Natural killer cell (primary cell): ENCODE data around the gene TTC22. TPM values are rescaled to one million over a fixed set of nuclear protein-coding genes. Genes with fewer than 3 reads are reported as not detected.

Experiments
- ATAC-seq, 3 donors: fragments of 150-1000 bp in 2 of 3; fragments of 200-7000 bp in 1 of 3; cut with Tn5 transposase; 1 replicate in 1 of 3; 2 replicates in 2 of 3; pipeline ENCODE4 v1.10.0; 2021; ENCODE audit warnings: mild to moderate bottlenecking in 2 of 3, moderate library complexity in 2 of 3
- DNase-seq, 2 donors: peaks; one replicate each; pipeline versions ENCODE4 v3.0.0 to v3.0.0-alpha.2; 2013 to 2021; ENCODE audit warnings: mixed read lengths in 1 of 2
- H3K27ac ChIP-seq: one replicate; pipeline ENCODE4 v1.5.1; 2013; ENCODE audit warnings: mild to moderate bottlenecking, low read length
- H3K27me3 ChIP-seq: one replicate; pipeline ENCODE4 v1.6.1; 2013; ENCODE audit warnings: low read length; ENCODE audit not compliant: control insufficient read depth, insufficient read depth
- H3K36me3 ChIP-seq: one replicate; pipeline ENCODE4 v1.6.1; 2013; ENCODE audit warnings: low read length; ENCODE audit not compliant: control insufficient read depth, insufficient read depth
- H3K4me1 ChIP-seq: one replicate; pipeline ENCODE4 v1.6.1; 2013; ENCODE audit warnings: low read length; ENCODE audit not compliant: control insufficient read depth, insufficient read depth
- H3K4me3 ChIP-seq: one replicate; pipeline ENCODE4 v1.5.1; 2013; ENCODE audit warnings: low read length
- H3K9me3 ChIP-seq: one replicate; pipeline ENCODE4 v1.6.1; 2013; ENCODE audit warnings: low read length; ENCODE audit not compliant: control insufficient read depth, insufficient read depth
- H3K27ac Mint-ChIP-seq, 2 donors: one replicate each; pipeline ENCODE4 v1.8.0; 2022; ENCODE audit warnings: mild to moderate bottlenecking in 2 of 2, mixed read lengths in 2 of 2, moderate library complexity in 1 of 2
- H3K27me3 Mint-ChIP-seq, 2 donors: one replicate each; pipeline ENCODE4 v1.8.0; 2022; ENCODE audit warnings: low read depth in 2 of 2, mixed read lengths in 2 of 2
- H3K36me3 Mint-ChIP-seq: one replicate; pipeline ENCODE4 v1.8.0; 2022; ENCODE audit warnings: mixed read lengths
- H3K4me1 Mint-ChIP-seq, 2 donors: one replicate each; pipeline ENCODE4 v1.8.0; 2022; ENCODE audit warnings: mixed read lengths in 2 of 2
- H3K4me3 Mint-ChIP-seq: one replicate; pipeline ENCODE4 v1.8.0; 2022; ENCODE audit warnings: mild to moderate bottlenecking, moderate library complexity, mixed read lengths
- H3K9me3 Mint-ChIP-seq, 2 donors: one replicate each; pipeline ENCODE4 v1.8.0; 2022; ENCODE audit warnings: mixed read lengths in 2 of 2
- CTCF ChIP-seq: fragments of 200-600 bp; IDR thresholded peaks from one replicate; pipeline ENCODE4 v1.8.0; 2022; ENCODE audit warnings: antibody characterized with exemption
- WGBS: methylation state at CpG from one replicate; pipeline ENCODE4 v1.1.7; 2013; ENCODE audit warnings: missing lambda C conversion rate; ENCODE audit not compliant: insufficient coverage; 5-methylcytosine and 5-hydroxymethylcytosine counted together
- intact Hi-C: fragments of 100-400 bp; cut with micrococcal nuclease; formaldehyde crosslinking; loops from one replicate; pipeline ENCODE4 v1.14.2; 2022
- total RNA-seq, 4 donors: library from RNA; stranded (reverse); fragments of 120-200 nt in 1 of 4; gene quantifications; one replicate each; pipeline versions ENCODE4 v1.2.3 to v1.2.4, GENCODE V29; 2013 to 2022

Gene TTC22
- total RNA-seq, 3 donors from 2014 or later (not counting 1 experiment from before 2014, with no cell fraction given), result 17.8 to 30.8 (median 26.5) TPM

GRCh38 chr1:54804471-54805132 is 3.5 kb upstream of the TTC22 start:
- Histone ChIP-seq H3K27ac (peak overlapping the region; percentile 74), H3K36me3 (peaks cover 2% of the 10 kb centered on the region), H3K4me1 (peaks cover 82% of the 10 kb centered on the region), H3K27me3 (no peaks in the 10 kb centered on the region), H3K4me3 (no peak overlapping the region), H3K9me3 (no peaks in the 10 kb centered on the region)
- intact Hi-C loops, result loop anchor here (5.0 kb wide), 3 partner anchors 317 to 732 kb away; partner anchors contain the start of gene SSBP3
- Mint-ChIP-seq H3K27me3 (no peaks in the 10 kb centered on the region), H3K9me3 (no peaks in the 10 kb centered on the region), H3K4me1 (peaks cover 73 to 83% of the 10 kb centered on the region in 2 donors), H3K27ac (peak overlapping the region; percentile 91 to 95), H3K36me3 (no peaks in the 10 kb centered on the region), H3K4me3 (peak overlapping the region; percentile 72)
- WGBS, result 51% methylated on average over 6 of the region's 6 CpGs
- TF ChIP-seq CTCF, result no peak
- ATAC-seq (peak in 1 of 3 donors; percentile 5), DNase-seq (peak in 1 of 2 donors; percentile 15)

- intact Hi-C loops, result loop anchor here (5.0 kb wide), 1 partner anchor 732 kb away; no protein-coding TSS in a partner anchor
- ATAC-seq, result no peak
- Mint-ChIP-seq H3K9me3 (no peaks in the 10 kb centered on the region), H3K27me3 (no peaks in the 10 kb centered on the region), H3K4me3 (peak overlapping the region; percentile 72), H3K4me1 (peaks cover 76 to 85% of the 10 kb centered on the region in 2 donors), H3K36me3 (no peaks in the 10 kb centered on the region), H3K27ac (peak overlapping the region; percentile 91 to 95)
- Histone ChIP-seq H3K9me3 (no peaks in the 10 kb centered on the region), H3K36me3 (no peaks in the 10 kb centered on the region), H3K4me1 (peaks cover 82% of the 10 kb centered on the region), H3K4me3 (no peak overlapping the region), H3K27me3 (no peaks in the 10 kb centered on the region), H3K27ac (peak overlapping the region; percentile 74)
- DNase-seq, result peak in 1 of 2 donors; percentile 14
- no peak for TF ChIP-seq CTCF
- 84% methylated on average over 4 of the region's 4 CpGs for WGBS
Measured at GRCh38 chr1:54803761-54804470, 2.8 kb upstream of the TTC22 start.

- H3K4me1 ChIP-seq, result peaks cover 57% of the 10 kb centered on the region
- no peaks in the 10 kb centered on the region for H3K9me3 ChIP-seq
- H3K36me3 Mint-ChIP-seq, result no peaks in the 10 kb centered on the region
- intact Hi-C loops, result loop anchor here (5.0 kb wide), 1 partner anchor 728 kb away; no protein-coding TSS in a partner anchor
- peak overlapping the region; percentile 80 for H3K4me3 ChIP-seq
- H3K36me3 ChIP-seq, result peaks cover 2% of the 10 kb centered on the region
- no peak for ATAC-seq
- H3K4me1 Mint-ChIP-seq, result peaks cover 84 to 88% of the 10 kb centered on the region in 2 donors
- 50% methylated on average over 39 of the region's 39 CpGs for WGBS
- peak overlapping the region; percentile 92 for H3K4me3 Mint-ChIP-seq
- TF ChIP-seq CTCF, result no peak
- no peaks in the 10 kb centered on the region for H3K27me3 Mint-ChIP-seq
- no peaks in the 10 kb centered on the region for H3K9me3 Mint-ChIP-seq
- DNase-seq, result peak in 1 of 2 donors; percentile 12
- peak overlapping the region; percentile 70 for H3K27ac ChIP-seq
- H3K27ac Mint-ChIP-seq, result peak overlapping the region; percentile 91 to 95
- H3K27me3 ChIP-seq, result no peaks in the 10 kb centered on the region
Measured at GRCh38 chr1:54800041-54800898, 853 bp downstream of the TTC22 start.
